ENCODE results near the gene GPR137C.
A peak's percentile ranks its signal among the peaks of the same experiment; 100 is the strongest.

The GPR137C gene

DNA sequence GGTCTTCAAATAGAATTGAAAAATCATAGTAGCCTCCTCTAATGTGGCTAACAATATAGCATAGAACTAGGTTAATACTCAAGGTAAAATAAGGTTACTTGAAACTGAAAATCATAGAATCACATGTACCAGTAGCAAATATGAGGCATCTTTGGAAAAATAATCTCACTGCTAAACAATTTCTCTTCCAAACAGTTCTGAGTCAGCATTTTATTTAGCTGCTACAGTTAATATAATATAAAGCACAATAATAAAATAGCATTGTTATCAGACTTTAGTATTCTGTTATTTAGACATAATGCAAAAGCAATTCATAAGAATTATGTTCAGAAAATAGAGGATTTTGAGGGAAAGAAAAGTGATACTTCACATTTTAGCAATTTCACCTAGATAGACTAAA lies 107.7 kb downstream of the GPR137C start:
- Mint-ChIP-seq H3K36me3 (ENCODE audit: low read depth) (peaks cover 48% of the 10 kb centered on the region), H3K27me3 (ENCODE audit: low read depth, poor library complexity) (no peaks in the 10 kb centered on the region), H3K4me1 (no peaks in the 10 kb centered on the region), H3K27ac (no peak overlapping the region), H3K4me3 (no peak overlapping the region), H3K9me3 (no peaks in the 10 kb centered on the region)
- no peak for DNase-seq
- TF ChIP-seq, protein P1, sequence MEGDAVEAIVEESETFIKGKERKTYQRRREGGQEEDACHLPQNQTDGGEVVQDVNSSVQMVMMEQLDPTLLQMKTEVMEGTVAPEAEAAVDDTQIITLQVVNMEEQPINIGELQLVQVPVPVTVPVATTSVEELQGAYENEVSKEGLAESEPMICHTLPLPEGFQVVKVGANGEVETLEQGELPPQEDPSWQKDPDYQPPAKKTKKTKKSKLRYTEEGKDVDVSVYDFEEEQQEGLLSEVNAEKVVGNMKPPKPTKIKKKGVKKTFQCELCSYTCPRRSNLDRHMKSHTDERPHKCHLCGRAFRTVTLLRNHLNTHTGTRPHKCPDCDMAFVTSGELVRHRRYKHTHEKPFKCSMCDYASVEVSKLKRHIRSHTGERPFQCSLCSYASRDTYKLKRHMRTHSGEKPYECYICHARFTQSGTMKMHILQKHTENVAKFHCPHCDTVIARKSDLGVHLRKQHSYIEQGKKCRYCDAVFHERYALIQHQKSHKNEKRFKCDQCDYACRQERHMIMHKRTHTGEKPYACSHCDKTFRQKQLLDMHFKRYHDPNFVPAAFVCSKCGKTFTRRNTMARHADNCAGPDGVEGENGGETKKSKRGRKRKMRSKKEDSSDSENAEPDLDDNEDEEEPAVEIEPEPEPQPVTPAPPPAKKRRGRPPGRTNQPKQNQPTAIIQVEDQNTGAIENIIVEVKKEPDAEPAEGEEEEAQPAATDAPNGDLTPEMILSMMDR (IDR thresholded peaks at IDR 0.05), result no peak

GRCh38 chr14:52660832-52661231 lies 108.2 kb downstream of the GPR137C start:
- peaks cover 53% of the 10 kb centered on the region for H3K36me3 Mint-ChIP-seq (ENCODE audit: low read depth)

GRCh38 chr14:52661314-52661713 lies 108.7 kb downstream of the GPR137C start:
- no peaks in the 10 kb centered on the region for H3K27me3 Mint-ChIP-seq (ENCODE audit: low read depth, poor library complexity)
- H3K4me3 Mint-ChIP-seq, result no peak overlapping the region
- no peaks in the 10 kb centered on the region for H3K9me3 Mint-ChIP-seq
- TF ChIP-seq, protein P1 (IDR thresholded peaks at IDR 0.05), result no peak
- H3K36me3 Mint-ChIP-seq (ENCODE audit: low read depth), result peaks cover 54% of the 10 kb centered on the region
- no peak for DNase-seq
- no peaks in the 10 kb centered on the region for H3K4me1 Mint-ChIP-seq
- H3K27ac Mint-ChIP-seq, result no peak overlapping the region

More at GRCh38 chr14:52660832-52661231, 108.2 kb downstream of the GPR137C start:
- H3K4me1 Mint-ChIP-seq, result no peaks in the 10 kb centered on the region
- H3K27me3 Mint-ChIP-seq (ENCODE audit: low read depth, poor library complexity), result no peaks in the 10 kb centered on the region
- TF ChIP-seq, protein P1 (IDR thresholded peaks at IDR 0.05), result no peak
- no peak for DNase-seq
- H3K9me3 Mint-ChIP-seq, result no peaks in the 10 kb centered on the region
- no peak overlapping the region for H3K4me3 Mint-ChIP-seq
- H3K27ac Mint-ChIP-seq, result no peak overlapping the region

- peaks cover 48% of the 10 kb centered on the region for H3K36me3 Mint-ChIP-seq (ENCODE audit: low read depth)
- no peaks in the 10 kb centered on the region for H3K27me3 Mint-ChIP-seq (ENCODE audit: low read depth, poor library complexity)
- no peaks in the 10 kb centered on the region for H3K9me3 Mint-ChIP-seq
- H3K4me1 Mint-ChIP-seq, result no peaks in the 10 kb centered on the region
- no peak overlapping the region for H3K4me3 Mint-ChIP-seq
- DNase-seq, result no peak
- H3K27ac Mint-ChIP-seq, result peak overlapping the region; percentile 15
- TF ChIP-seq, protein P1 (IDR thresholded peaks at IDR 0.05), result no peak
Measured at GRCh38 chr14:52663850-52664249, 111.2 kb downstream of the GPR137C start.

DNA sequence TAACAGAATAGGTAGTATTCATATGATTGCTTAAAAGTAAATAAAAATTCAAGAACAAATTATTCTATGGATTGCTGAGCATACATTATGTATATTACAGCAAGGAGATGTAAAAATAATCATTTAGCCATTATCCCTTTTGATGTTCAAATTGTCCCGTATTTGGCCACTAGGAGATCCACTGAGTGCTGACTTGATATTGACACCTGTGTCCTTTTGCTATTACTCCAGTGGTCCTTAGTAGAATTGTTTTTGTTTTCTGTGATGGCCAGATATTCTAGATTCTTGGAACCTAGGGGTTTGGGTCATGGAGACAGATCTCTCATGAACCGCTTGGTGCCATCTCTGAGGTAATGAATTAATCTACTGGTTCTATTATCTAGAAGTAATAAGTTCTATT lies 126.0 kb downstream of the GPR137C start:
- Mint-ChIP-seq H3K4me3 (no peak overlapping the region), H3K9me3 (no peaks in the 10 kb centered on the region), H3K27ac (no peak overlapping the region), H3K4me1 (no peaks in the 10 kb centered on the region), H3K36me3 (ENCODE audit: low read depth) (peaks cover 39% of the 10 kb centered on the region), H3K27me3 (ENCODE audit: low read depth, poor library complexity) (no peaks in the 10 kb centered on the region)
- TF ChIP-seq, protein P1 (IDR thresholded peaks at IDR 0.05), result peak; percentile 32
- no peak for DNase-seq

DNA sequence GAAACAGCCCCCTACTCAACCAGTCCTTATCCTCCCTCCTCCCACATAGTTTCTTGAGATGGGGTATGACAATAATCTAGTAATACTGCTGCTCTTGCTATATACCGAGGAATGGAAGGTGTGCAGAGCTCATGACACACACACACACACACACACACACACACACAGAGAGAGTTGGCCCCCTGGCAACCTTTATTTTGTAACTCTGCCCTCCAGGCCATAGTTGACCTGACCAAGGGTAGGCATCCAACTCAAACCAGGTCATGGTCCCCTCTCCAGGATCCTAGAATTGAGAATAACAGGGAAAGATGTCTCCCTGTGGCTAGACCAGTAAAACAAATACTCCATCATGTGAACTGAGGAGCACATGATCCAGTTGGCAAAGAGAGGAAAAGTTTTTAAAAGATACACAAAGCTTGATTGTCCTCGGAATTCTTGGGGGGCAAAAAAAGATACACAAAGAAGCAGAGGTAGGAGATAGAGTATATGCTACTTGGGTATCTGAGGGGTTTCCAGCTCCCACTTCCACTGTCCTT lies 131.4 kb downstream of the GPR137C start:
- Mint-ChIP-seq H3K27me3 (ENCODE audit: low read depth, poor library complexity) (no peaks in the 10 kb centered on the region), H3K9me3 (no peaks in the 10 kb centered on the region), H3K36me3 (ENCODE audit: low read depth) (peaks cover 14% of the 10 kb centered on the region), H3K27ac (no peak overlapping the region), H3K4me3 (no peak overlapping the region), H3K4me1 (no peaks in the 10 kb centered on the region)
- DNase-seq, result no peak
- TF ChIP-seq, protein P1 (IDR thresholded peaks at IDR 0.05), result no peak

Data from nephron progenitor cell (in vitro differentiated cells).